Common myeloid progenitor, CD34-positive (primary cell): Measurements from ENCODE around the gene OR6C76.
"Not testable (repeated sequence)": the region's sequence is repeated elsewhere in the genome, so short reads cannot be mapped to it uniquely, and the experiment has no call there.

Experiments used
- CTCF ChIA-PET: fragments of 350-600 bp; sonication (Branson Sonifier 250); formaldehyde crosslinking; loops from one replicate; lab custom pipeline; 2021; ENCODE audit warnings: antibody characterized with exemption; lab: Charles Lee
- POLR2A ChIA-PET: fragments of 350-600 bp; sonication (Branson Sonifier 250); formaldehyde crosslinking; loops from one replicate; lab custom pipeline; 2021; ENCODE audit warnings: antibody characterized with exemption; lab: Charles Lee
- DNase-seq, 3 donors: peaks; one replicate each; pipeline versions ENCODE4 v3.0.0 to v3.0.0-alpha.2; 2013
- H3K27ac ChIP-seq, 2 experiments: 1 replicate in 1 of 2; 2 replicates in 1 of 2; pipeline ENCODE4 v1.7.0; 2013; ENCODE audit warnings: inconsistent platforms in 2 of 2, low read length in 2 of 2, mild to moderate bottlenecking in 2 of 2, low read depth in 1 of 2, moderate library complexity in 1 of 2; ENCODE audit not compliant: severe bottlenecking in 2 of 2, insufficient read depth in 1 of 2, poor library complexity in 1 of 2
- H3K27me3 ChIP-seq, 5 experiments: replicated peaks in 2 of 5; 1 replicate in 3 of 5; 2 replicates in 2 of 5; pipeline versions ENCODE4 v1.6.1 to v1.7.0; 2013; ENCODE audit warnings: low read length in 4 of 5, mild to moderate bottlenecking in 2 of 5, moderate library complexity in 2 of 5, inconsistent platforms in 1 of 5; ENCODE audit not compliant: insufficient read depth in 5 of 5, control insufficient read depth in 4 of 5
- H3K36me3 ChIP-seq, 4 experiments: 1 replicate in 2 of 4; 2 replicates in 2 of 4; pipeline versions ENCODE4 v1.6.1 to v1.7.0; 2013; ENCODE audit warnings: low read length in 3 of 4, control low read depth in 1 of 4, mild to moderate bottlenecking in 1 of 4; ENCODE audit not compliant: control insufficient read depth in 4 of 4, insufficient read depth in 4 of 4
- H3K4me1 ChIP-seq, 4 experiments: 1 replicate in 3 of 4; 2 replicates in 1 of 4; pipeline versions ENCODE4 v1.6.1 to v1.7.1; 2013; ENCODE audit warnings: low read length in 3 of 4, mild to moderate bottlenecking in 3 of 4, control low read depth in 1 of 4, inconsistent platforms in 1 of 4, moderate library complexity in 1 of 4; ENCODE audit not compliant: control insufficient read depth in 4 of 4, insufficient read depth in 4 of 4; ENCODE audit errors: control extremely low read depth in 1 of 4
- H3K4me3 ChIP-seq, 7 experiments: 1 replicate in 4 of 7; 2 replicates in 3 of 7; pipeline versions ENCODE4 v1.5.1 to v1.7.0; 2013; ENCODE audit warnings: mild to moderate bottlenecking in 7 of 7, low read length in 6 of 7, moderate library complexity in 6 of 7, inconsistent platforms in 2 of 7, low read depth in 2 of 7, control low read depth in 1 of 7; ENCODE audit not compliant: insufficient read depth in 4 of 7, control insufficient read depth in 1 of 7; ENCODE audit errors: extremely low read depth in 1 of 7
- H3K9me3 ChIP-seq, 5 experiments: 1 replicate in 4 of 5; 2 replicates in 1 of 5; pipeline versions ENCODE4 v1.6.1 to v1.7.1; 2013; ENCODE audit warnings: low read length in 4 of 5, mild to moderate bottlenecking in 2 of 5, inconsistent platforms in 1 of 5, low read depth in 1 of 5, moderate library complexity in 1 of 5; ENCODE audit not compliant: control insufficient read depth in 4 of 5, insufficient read depth in 2 of 5; ENCODE audit errors: control extremely low read depth in 1 of 5
- WGBS: methylation state at CpG from one replicate; pipeline ENCODE4 v1.1.5; 2013; ENCODE audit not compliant: insufficient coverage; 5-methylcytosine and 5-hydroxymethylcytosine counted together

The OR6C76 gene

GRCh38 chr12:55428331-55429243, 2.5 kb downstream of the OR6C76 start:
- no CpG with 5 or more reads among the region's 1 CpG for WGBS
- POLR2A ChIA-PET = no interaction called here
- H3K9me3 ChIP-seq = no peaks in the 10 kb centered on the region
- H3K27me3 ChIP-seq = no peaks in the 10 kb centered on the region
- CTCF ChIA-PET = no interaction called here
- H3K4me3 ChIP-seq = no peak overlapping the region
- no peak overlapping the region for H3K27ac ChIP-seq
- no peak for DNase-seq
- no peaks in the 10 kb centered on the region for H3K36me3 ChIP-seq
- no peaks in the 10 kb centered on the region for H3K4me1 ChIP-seq

- CTCF ChIA-PET, H3K4me1 ChIP-seq, H3K9me3 ChIP-seq, DNase-seq, H3K4me3 ChIP-seq, H3K36me3 ChIP-seq, POLR2A ChIA-PET, H3K27me3 ChIP-seq, H3K27ac ChIP-seq: not testable (repeated sequence)
- 96% methylated on average over 4 of the region's 5 CpGs for WGBS
Measured at GRCh38 chr12:55441233-55441632, 15.2 kb downstream of the OR6C76 start.

GRCh38 chr12:55443776-55444175, 17.7 kb downstream of the OR6C76 start, which contains the start of gene OR6C2:
Gene OR6C2, plus strand, starts transcription at chr12:55444076. Its CDS starts 8,138 bp downstream, at chr12:55452214.
- Histone ChIP-seq H3K27ac (no peak within 1 kb of the TSS), H3K4me1 (no peaks in the 10 kb centered on the region), H3K9me3 (peaks cover 0 to 6% (median 0%) of the 10 kb centered on the region in 5 experiments), H3K36me3 (no peaks in the 10 kb centered on the region), H3K27me3 (no peaks in the 10 kb centered on the region), H3K4me3 (no peak within 1 kb of the TSS)
- ChIA-PET CTCF (no interaction called here), POLR2A (no interaction called here)
- DNase-seq = no peak
- no CpG with 5 or more reads among the region's 2 CpGs for WGBS

GRCh38 chr12:55445357-55445756, 19.3 kb downstream of the OR6C76 start:
- ChIA-PET CTCF (no interaction called here), POLR2A (no interaction called here)
- no peak overlapping the region for H3K27ac ChIP-seq
- H3K36me3 ChIP-seq = no peaks in the 10 kb centered on the region
- H3K4me3 ChIP-seq = no peak overlapping the region
- no CpG with 5 or more reads among the region's 1 CpG for WGBS
- peaks cover 0 to 1% (median 0%) of the 10 kb centered on the region in 5 experiments for H3K27me3 ChIP-seq
- H3K4me1 ChIP-seq = no peaks in the 10 kb centered on the region
- H3K9me3 ChIP-seq = peaks cover 0 to 5% (median 0%) of the 10 kb centered on the region in 5 experiments
- no peak for DNase-seq

- Histone ChIP-seq H3K36me3 (no peaks in the 10 kb centered on the region), H3K4me1 (no peaks in the 10 kb centered on the region), H3K4me3 (no peak overlapping the region), H3K27me3 (peaks cover 0 to 2% (median 0%) of the 10 kb centered on the region in 5 experiments), H3K27ac (no peak overlapping the region), H3K9me3 (no peaks in the 10 kb centered on the region)
- DNase-seq = no peak
- 82% methylated on average over 2 of the region's 5 CpGs for WGBS
- ChIA-PET POLR2A (no interaction called here), CTCF (no interaction called here)
Measured at GRCh38 chr12:55446326-55446725, 20.3 kb downstream of the OR6C76 start.

- Histone ChIP-seq H3K9me3 (no peaks in the 10 kb centered on the region), H3K4me1 (no peaks in the 10 kb centered on the region), H3K27ac (no peak overlapping the region), H3K27me3 (peaks cover 0 to 2% (median 0%) of the 10 kb centered on the region in 5 experiments), H3K36me3 (no peaks in the 10 kb centered on the region), H3K4me3 (no peak overlapping the region)
- DNase-seq = no peak
- POLR2A ChIA-PET = no interaction called here
- CTCF ChIA-PET = no interaction called here
Measured at GRCh38 chr12:55448825-55449224, 22.8 kb downstream of the OR6C76 start.

- H3K4me3 ChIP-seq, H3K36me3 ChIP-seq, POLR2A ChIA-PET, DNase-seq, CTCF ChIA-PET, H3K27me3 ChIP-seq, H3K27ac ChIP-seq, H3K4me1 ChIP-seq, H3K9me3 ChIP-seq: not testable (repeated sequence)
- no CpG with 5 or more reads among the region's 1 CpG for WGBS
Measured at GRCh38 chr12:55464926-55465325, 38.9 kb downstream of the OR6C76 start.
